ENCODE results near the gene SOCS3.

GRCh38 chr17:78384479-78385175, 24.8 kb upstream of the SOCS3 start:
- no peak for TF ChIP-seq CTCF (IDR thresholded peaks at IDR 0.05; ENCODE audit: low read depth, low read length, poor library complexity, severe bottlenecking)
- no peak for TF ChIP-seq EZH2phosphoT487 (IDR thresholded peaks at IDR 0.05; ENCODE audit: borderline replicate concordance, low read length)

Measured in DOHH2 (cell line).